Sigmoid colon (tissue), 7 donors: ENCODE measurements around the gene ANKRD2. TPM values are rescaled to one million over a fixed set of nuclear protein-coding genes. Genes with fewer than 3 reads are reported as not detected.

Experiments
- DNase-seq: peaks from one replicate; pipeline ENCODE4 v3.0.0-alpha.2; 2019
- H3K27ac ChIP-seq, 4 donors: fragments of 200-600 bp; sonication (generic); one replicate each; pipeline ENCODE4 v1.5.1; 2016 to 2019; ENCODE audit warnings: mild to moderate bottlenecking in 1 of 4
- H3K27me3 ChIP-seq, 3 donors: fragments of 200-600 bp; sonication (generic); one replicate each; pipeline ENCODE4 v1.5.1; 2019; ENCODE audit warnings: mild to moderate bottlenecking in 1 of 3
- H3K36me3 ChIP-seq, 4 donors: fragments of 200-600 bp; sonication (generic); one replicate each; pipeline ENCODE4 v1.5.1; 2016 to 2019
- H3K4me1 ChIP-seq, 4 donors: fragments of 200-600 bp; sonication (generic); one replicate each; pipeline ENCODE4 v1.5.1; 2017 to 2019
- H3K4me3 ChIP-seq, 4 donors: fragments of 200-600 bp; sonication (generic); one replicate each; pipeline ENCODE4 v1.5.1; 2017 to 2019; ENCODE audit warnings: mild to moderate bottlenecking in 2 of 4, moderate library complexity in 1 of 4
- H3K9me3 ChIP-seq, 4 donors: fragments of 200-600 bp in 3 of 4; sonication (generic) in 3 of 4; one replicate each; pipeline versions ENCODE4 v1.5.1 to v1.6.1; 2013 to 2019
- CTCF ChIP-seq, 4 experiments: fragments of 450-650 bp in 3 of 4; fragments of 200-600 bp in 1 of 4; IDR thresholded peaks; one replicate each; pipeline ENCODE4 v1.5.1; 2016 to 2019; ENCODE audit warnings: antibody characterized with exemption in 4 of 4, mild to moderate bottlenecking in 3 of 4, moderate library complexity in 2 of 4
- EP300 ChIP-seq, 4 donors: sonication (generic); formaldehyde crosslinking; IDR thresholded peaks; one replicate each; pipeline ENCODE4 v1.6.1; 2017; ENCODE audit warnings: antibody characterized with exemption in 4 of 4
- POLR2A ChIP-seq, 2 donors: fragments of 450-650 bp; IDR thresholded peaks; one replicate each; pipeline ENCODE4 v1.6.1; 2016; ENCODE audit warnings: antibody characterized with exemption in 2 of 2, mild to moderate bottlenecking in 2 of 2, moderate library complexity in 2 of 2
- POLR2AphosphoS5 ChIP-seq, 4 donors: sonication (generic); formaldehyde crosslinking; IDR thresholded peaks; one replicate each; pipeline ENCODE4 v1.6.1; 2017; ENCODE audit warnings: antibody characterized with exemption in 4 of 4
- WGBS, 2 donors: extraction: QIAGEN DNeasy Blood & Tissue Kit; methylation state at CpG; one replicate each; pipeline ENCODE4 v1.1.7; 2013; 5-methylcytosine and 5-hydroxymethylcytosine counted together
- intact Hi-C: fragments of 100-400 bp; cut with DNase I; formaldehyde crosslinking; loops from one replicate; pipeline ENCODE4 v1.15.1; 2023
- polyA plus RNA-seq, 3 donors: library from polyadenylated mRNA; stranded (reverse); fragments of 200-250 nt; gene quantifications; one replicate each; pipeline ENCODE4 v1.2.3, GENCODE V29; 2013
- total RNA-seq, 4 donors: library from RNA; depleted of rRNA; stranded (reverse); fragments of >200 nt; gene quantifications; one replicate each; pipeline ENCODE4 v1.1.0, GENCODE V29; 2016
- donor health status: healthy with polysubstance abuse.
- donor health status: Bipolar disorder and iron deficiency.
- donor health status: healthy.

Gene ANKRD2
- total and polyA plus RNA-seq, 7 donors: 0.31 to 1.2 (median 0.49) TPM; not detected in 4

- H3K27ac ChIP-seq: peak overlapping the region in 1 of 4 donors; percentile 38
- no peaks in the 10 kb centered on the region for H3K36me3 ChIP-seq
- intact Hi-C loops: no loop called here
- no peak for DNase-seq
- TF ChIP-seq CTCF (IDR thresholded peaks at IDR 0.05) (no peak), POLR2AphosphoS5 (IDR thresholded peaks at IDR 0.05) (no peak), POLR2A (IDR thresholded peaks at IDR 0.05) (no peak), EP300 (IDR thresholded peaks at IDR 0.05) (no peak)
- no peaks in the 10 kb centered on the region for H3K9me3 ChIP-seq
- 86% methylated on average over 13 of the region's 13 CpGs for WGBS, 2 donors
- H3K27me3 ChIP-seq: no peaks in the 10 kb centered on the region
- no peak overlapping the region for H3K4me3 ChIP-seq
- H3K4me1 ChIP-seq: peaks cover 0 to 4% (median 0%) of the 10 kb centered on the region in 4 donors
These were observed 36.5 kb downstream of the ANKRD2 start for GRCh38 chr10:97608991-97609561.

GRCh38 chr10:97611473-97611872 is 38.9 kb downstream of the ANKRD2 start:
- intact Hi-C loops: no loop called here
- Histone ChIP-seq H3K9me3 (no peaks in the 10 kb centered on the region), H3K36me3 (peaks cover 0 to 9% (median 0%) of the 10 kb centered on the region in 4 donors), H3K27me3 (no peaks in the 10 kb centered on the region), H3K4me1 (peaks cover 0 to 4% (median 0%) of the 10 kb centered on the region in 4 donors), H3K4me3 (no peak overlapping the region), H3K27ac (no peak overlapping the region)
- TF ChIP-seq CTCF (IDR thresholded peaks at IDR 0.05) (no peak), POLR2A (IDR thresholded peaks at IDR 0.05) (no peak), EP300 (IDR thresholded peaks at IDR 0.05) (no peak), POLR2AphosphoS5 (IDR thresholded peaks at IDR 0.05) (no peak)
- no peak for DNase-seq
- WGBS, 2 donors: 89% methylated on average over 12 of the region's 12 CpGs

- Histone ChIP-seq H3K27me3 (no peaks in the 10 kb centered on the region), H3K4me1 (peaks cover 0 to 4% (median 0%) of the 10 kb centered on the region in 4 donors), H3K9me3 (no peaks in the 10 kb centered on the region), H3K4me3 (no peak overlapping the region), H3K36me3 (peaks cover 0 to 9% (median 0%) of the 10 kb centered on the region in 4 donors), H3K27ac (no peak overlapping the region)
- TF ChIP-seq POLR2AphosphoS5 (IDR thresholded peaks at IDR 0.05) (no peak), EP300 (IDR thresholded peaks at IDR 0.05) (no peak), CTCF (IDR thresholded peaks at IDR 0.05) (peak in 2 of 4 experiments; percentile 21 to 38), POLR2A (IDR thresholded peaks at IDR 0.05) (no peak)
- WGBS, 2 donors: 45 to 55% methylated on average over 2 of the region's 2 CpGs
- DNase-seq: no peak
- intact Hi-C loops: loop anchor here (2.0 kb wide), 1 partner anchor 40 kb away; the partner anchor contains the start of gene ANKRD2
These were observed 39.8 kb downstream of the ANKRD2 start for GRCh38 chr10:97612386-97612785.

- no peaks in the 10 kb centered on the region for H3K9me3 ChIP-seq
- H3K36me3 ChIP-seq: peaks cover 0 to 9% (median 0%) of the 10 kb centered on the region in 4 donors
- no peak overlapping the region for H3K4me3 ChIP-seq
- H3K27ac ChIP-seq: no peak overlapping the region
- TF ChIP-seq POLR2A (IDR thresholded peaks at IDR 0.05): no peak
- no peak for TF ChIP-seq POLR2AphosphoS5 (IDR thresholded peaks at IDR 0.05)
- no peak for TF ChIP-seq EP300 (IDR thresholded peaks at IDR 0.05)
- TF ChIP-seq CTCF (IDR thresholded peaks at IDR 0.05): no peak
- intact Hi-C loops: no loop called here
- DNase-seq: no peak
- H3K4me1 ChIP-seq: no peaks in the 10 kb centered on the region
- 91 to 99% methylated on average over 4 of the region's 4 CpGs for WGBS, 2 donors
- H3K27me3 ChIP-seq: no peaks in the 10 kb centered on the region
These were observed 45.7 kb downstream of the ANKRD2 start for GRCh38 chr10:97618285-97618684.

- peaks cover 0 to 9% (median 0%) of the 10 kb centered on the region in 4 donors for H3K36me3 ChIP-seq
- intact Hi-C loops: no loop called here
- no peak overlapping the region for H3K27ac ChIP-seq
- H3K4me1 ChIP-seq: no peaks in the 10 kb centered on the region
- H3K9me3 ChIP-seq: no peaks in the 10 kb centered on the region
- no peaks in the 10 kb centered on the region for H3K27me3 ChIP-seq
- WGBS, 2 donors: 95 to 97% methylated on average over 4 of the region's 4 CpGs
- no peak for DNase-seq
- H3K4me3 ChIP-seq: no peak overlapping the region
- TF ChIP-seq EP300 (IDR thresholded peaks at IDR 0.05) (no peak), POLR2A (IDR thresholded peaks at IDR 0.05) (no peak), POLR2AphosphoS5 (IDR thresholded peaks at IDR 0.05) (no peak), CTCF (IDR thresholded peaks at IDR 0.05) (no peak)
These were observed 46.2 kb downstream of the ANKRD2 start for GRCh38 chr10:97618733-97619132.
